Activated CD8-positive, alpha-beta T cell treated with anti-CD3 and anti-CD28 coated beads, Interleukin-2, amount 10 ng/mL, durations not matched to agents 7 days and 5 days (primary cell): Measurements from ENCODE around the gene EIF2B2. TPM values are rescaled to one million over a fixed set of nuclear protein-coding genes. Genes with fewer than 3 reads are reported as not detected.

Experiments
- ATAC-seq: fragments of 150-1000 bp; cut with Tn5 transposase; one replicate; pipeline ENCODE4 v1.10.0; 2021; ENCODE audit warnings: moderate library complexity
- CTCF ChIA-PET: fragments of 350-600 bp; sonication (Branson Sonifier 250); formaldehyde crosslinking; loops from one replicate; lab custom pipeline; 2021; ENCODE audit warnings: antibody characterized with exemption; lab: Charles Lee
- POLR2A ChIA-PET: fragments of 350-600 bp; sonication (Branson Sonifier 250); formaldehyde crosslinking; loops from one replicate; lab custom pipeline; 2021; ENCODE audit warnings: antibody characterized with exemption; lab: Charles Lee
- DNase-seq: peaks from one replicate; pipeline ENCODE4 v3.0.0-alpha.2; 2020
- H3K27ac Mint-ChIP-seq: one replicate; pipeline ENCODE4 v1.8.0; 2021; ENCODE audit warnings: mild to moderate bottlenecking, mixed read lengths
- H3K27me3 Mint-ChIP-seq: one replicate; pipeline ENCODE4 v1.8.0; 2021; ENCODE audit warnings: low read depth, mixed read lengths
- H3K36me3 Mint-ChIP-seq: one replicate; pipeline ENCODE4 v1.8.0; 2021; ENCODE audit warnings: low read depth, mixed read lengths
- H3K4me1 Mint-ChIP-seq: one replicate; pipeline ENCODE4 v1.8.0; 2021; ENCODE audit warnings: low read depth, mixed read lengths
- H3K4me3 Mint-ChIP-seq: one replicate; pipeline ENCODE4 v1.8.0; 2021; ENCODE audit warnings: mild to moderate bottlenecking, mixed read lengths
- H3K9me3 Mint-ChIP-seq: one replicate; pipeline ENCODE4 v1.8.0; 2022; ENCODE audit warnings: mixed read lengths; ENCODE audit not compliant: insufficient read depth
- total RNA-seq, 2 experiments: library from RNA; stranded (reverse); gene quantifications; one replicate each; pipeline ENCODE4 v1.2.3, GENCODE V29; 2021

The EIF2B2 gene
- total RNA-seq, 2 experiments from 2014 or later = 49.1 to 51.0 TPM

- H3K4me1 Mint-ChIP-seq = peaks cover 48% of the 10 kb centered on the region
- CTCF ChIA-PET = no interaction called here
- H3K36me3 Mint-ChIP-seq = peaks cover 58% of the 10 kb centered on the region
- H3K27ac Mint-ChIP-seq = no peak overlapping the region
- no peaks in the 10 kb centered on the region for H3K27me3 Mint-ChIP-seq
- no peaks in the 10 kb centered on the region for H3K9me3 Mint-ChIP-seq
- H3K4me3 Mint-ChIP-seq = no peak overlapping the region
- POLR2A ChIA-PET = no interaction called here
- DNase-seq (no peak), ATAC-seq (no peak)
Observed at GRCh38 chr14:75060420-75060819, 57.7 kb downstream of the EIF2B2 start.

Other genes with a start within 250 kb of the EIF2B2 start
- 10 to 100 TPM; 58.2 to 58.4 TPM for gene YLPM1, start 239.6 kb upstream of the EIF2B2 start, total RNA-seq
- gene PROX2, start 126.8 kb upstream of the EIF2B2 start, total RNA-seq = under 1 TPM; 0.13 to 0.44 TPM
- gene DLST, start 121.0 kb upstream of the EIF2B2 start, total RNA-seq = 100 to 1,000 TPM; 106 to 108 TPM
- 1 to 10 TPM; 4.3 to 5.2 TPM for gene RPS6KL1, start 79.7 kb upstream of the EIF2B2 start, total RNA-seq
- under 1 TPM in 1 of 2 experiments, not detected in 1; 0.21 TPM for gene PGF, start 47.3 kb upstream of the EIF2B2 start, total RNA-seq
- 10 to 100 TPM; 15.1 to 17.2 TPM for gene MLH3, start 48.5 kb downstream of the EIF2B2 start, total RNA-seq
- gene ACYP1, start 61.1 kb downstream of the EIF2B2 start, total RNA-seq = 10 to 100 TPM; 42.6 to 44.0 TPM
- gene ZC2HC1C, start 66.7 kb downstream of the EIF2B2 start, total RNA-seq = 1 to 10 TPM; 1.3 to 1.4 TPM
- 10 to 100 TPM; 73.7 to 80.0 TPM for gene NEK9, start 124.1 kb downstream of the EIF2B2 start, total RNA-seq
- gene TMED10, start 173.7 kb downstream of the EIF2B2 start, total RNA-seq = 100 to 1,000 TPM; 177 to 188 TPM